Measurements from ENCODE around the gene ZBTB7C. TPM values are rescaled to one million over a fixed set of nuclear protein-coding genes. Genes with fewer than 3 reads are reported as not detected.
A peak's percentile ranks its signal among the peaks of the same experiment; 100 is the strongest.

The ZBTB7C gene
- total RNA-seq, 4 donors from 2014 or later, result 26.0 to 50.6 (median 46.2) TPM

GRCh38 chr18:48363175-48363574 lies 46.0 kb downstream of the ZBTB7C start:
- H3K27ac ChIP-seq, result no peak overlapping the region
- H3K4me3 ChIP-seq, result no peak overlapping the region
- H3K9me3 ChIP-seq, result no peaks in the 10 kb centered on the region
- TF ChIP-seq POLR2AphosphoS5 (IDR thresholded peaks at IDR 0.05) (no peak), POLR2A (IDR thresholded peaks at IDR 0.05) (no peak), CTCF (IDR thresholded peaks at IDR 0.05) (no peak), EP300 (IDR thresholded peaks at IDR 0.05) (no peak)
- peak in 1 of 2 donors; percentile 29 for DNase-seq (ENCODE audit: low spot score in 2 of 2)
- no peaks in the 10 kb centered on the region for H3K36me3 ChIP-seq
- no peaks in the 10 kb centered on the region for H3K4me1 ChIP-seq
- WGBS, result 74% methylated on average over 3 of the region's 3 CpGs
- no peaks in the 10 kb centered on the region for H3K27me3 ChIP-seq

DNA sequence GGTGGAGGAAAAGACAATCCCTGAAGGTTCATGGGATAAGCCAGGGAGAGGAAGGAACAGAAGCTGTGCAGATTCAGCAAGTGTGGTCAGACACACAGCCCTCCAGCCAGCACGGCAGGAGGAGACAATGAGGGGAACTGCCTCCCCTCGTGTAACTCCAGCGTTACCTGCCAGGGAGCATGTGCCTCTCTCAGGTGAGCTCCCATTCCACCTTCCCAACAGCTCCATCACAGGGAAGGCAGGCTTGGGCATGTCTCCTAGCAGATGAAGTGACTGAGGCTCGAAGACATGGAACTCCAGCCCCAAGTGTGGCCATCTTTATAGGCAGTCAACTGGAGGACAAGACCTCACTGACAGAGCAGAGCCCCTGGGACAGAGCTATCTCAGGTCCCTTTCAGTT lies 47.4 kb downstream of the ZBTB7C start:
- peaks cover 8% of the 10 kb centered on the region for H3K4me1 ChIP-seq
- TF ChIP-seq POLR2A (IDR thresholded peaks at IDR 0.05) (no peak), CTCF (IDR thresholded peaks at IDR 0.05) (no peak), EP300 (IDR thresholded peaks at IDR 0.05) (no peak), POLR2AphosphoS5 (IDR thresholded peaks at IDR 0.05) (no peak)
- no peak overlapping the region for H3K27ac ChIP-seq
- no peak for DNase-seq (ENCODE audit: low spot score in 2 of 2)
- no peaks in the 10 kb centered on the region for H3K36me3 ChIP-seq
- no peak overlapping the region for H3K4me3 ChIP-seq
- no peaks in the 10 kb centered on the region for H3K9me3 ChIP-seq
- H3K27me3 ChIP-seq, result no peaks in the 10 kb centered on the region
- WGBS, result 81% methylated on average over 3 of the region's 4 CpGs

DNA sequence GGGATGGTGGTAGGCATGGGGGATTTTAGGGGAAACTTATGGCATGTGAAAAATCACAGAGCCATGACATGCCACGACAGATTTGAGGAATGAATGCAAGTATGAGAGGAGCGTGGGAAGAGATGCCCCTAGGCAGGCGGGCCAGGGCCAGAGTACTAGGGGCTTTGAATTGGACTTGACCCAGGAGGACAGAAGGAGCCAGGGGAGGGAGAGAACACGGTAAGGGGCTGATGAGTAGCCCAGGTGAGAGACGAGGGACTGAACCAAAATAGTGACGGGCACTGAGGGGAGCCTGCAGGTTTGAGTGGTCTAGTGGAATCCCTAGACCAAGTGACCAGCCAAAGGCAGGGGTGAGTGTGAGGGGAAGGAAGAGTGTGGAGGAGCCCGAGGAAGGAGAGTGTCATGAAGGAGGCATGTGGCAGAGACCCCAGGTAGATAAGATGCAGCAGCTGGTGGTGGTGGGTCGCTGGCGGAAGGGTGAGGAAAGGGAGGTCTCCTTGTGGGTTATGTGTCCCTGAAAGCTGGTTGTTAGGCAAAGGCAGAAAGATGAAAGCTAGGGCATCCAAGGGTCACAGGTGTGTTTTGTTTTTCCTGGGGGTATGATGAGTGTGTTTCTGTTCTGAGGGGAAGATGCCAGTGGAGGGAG lies 48.7 kb downstream of the ZBTB7C start:
- DNase-seq (ENCODE audit: low spot score in 2 of 2), result peak in 1 of 2 donors; percentile 49
- H3K36me3 ChIP-seq, result no peaks in the 10 kb centered on the region
- no peak overlapping the region for H3K4me3 ChIP-seq
- H3K9me3 ChIP-seq, result no peaks in the 10 kb centered on the region
- 87% methylated on average over 9 of the region's 9 CpGs for WGBS
- H3K4me1 ChIP-seq, result peaks cover 11% of the 10 kb centered on the region
- H3K27me3 ChIP-seq, result no peaks in the 10 kb centered on the region
- no peak for TF ChIP-seq POLR2A (IDR thresholded peaks at IDR 0.05)
- TF ChIP-seq POLR2AphosphoS5 (IDR thresholded peaks at IDR 0.05), result no peak
- TF ChIP-seq EP300 (IDR thresholded peaks at IDR 0.05), result no peak
- no peak for TF ChIP-seq CTCF (IDR thresholded peaks at IDR 0.05)
- no peak overlapping the region for H3K27ac ChIP-seq

DNA sequence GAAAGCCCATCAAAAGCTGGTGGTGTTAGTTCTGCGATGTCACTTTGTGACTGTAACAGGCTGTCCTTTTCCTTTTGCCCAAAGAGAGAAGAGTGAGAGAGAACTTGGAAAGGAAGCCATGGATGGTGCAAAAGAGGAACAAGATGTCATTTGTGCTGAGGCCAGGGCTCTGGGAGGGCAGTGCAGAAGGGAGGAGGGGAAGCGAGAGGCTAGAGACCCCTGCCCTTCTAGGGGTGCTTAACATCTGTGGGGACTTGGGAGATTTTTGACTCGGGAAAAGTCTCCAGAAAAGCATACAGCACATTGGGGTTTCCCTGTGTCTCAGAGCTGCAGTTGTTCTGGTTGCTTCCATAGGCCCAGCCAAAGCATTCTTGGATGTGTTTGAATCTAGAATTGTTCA lies 49.6 kb downstream of the ZBTB7C start:
- Histone ChIP-seq H3K4me1 (peaks cover 17% of the 10 kb centered on the region), H3K27ac (no peak overlapping the region), H3K4me3 (no peak overlapping the region), H3K36me3 (no peaks in the 10 kb centered on the region), H3K9me3 (no peaks in the 10 kb centered on the region), H3K27me3 (no peaks in the 10 kb centered on the region)
- TF ChIP-seq POLR2A (IDR thresholded peaks at IDR 0.05) (no peak), CTCF (IDR thresholded peaks at IDR 0.05) (no peak), EP300 (IDR thresholded peaks at IDR 0.05) (no peak), POLR2AphosphoS5 (IDR thresholded peaks at IDR 0.05) (no peak)
- peak in 1 of 2 donors; percentile 23 for DNase-seq (ENCODE audit: low spot score in 2 of 2)
- WGBS, result 92% methylated on average over 3 of the region's 3 CpGs

DNA sequence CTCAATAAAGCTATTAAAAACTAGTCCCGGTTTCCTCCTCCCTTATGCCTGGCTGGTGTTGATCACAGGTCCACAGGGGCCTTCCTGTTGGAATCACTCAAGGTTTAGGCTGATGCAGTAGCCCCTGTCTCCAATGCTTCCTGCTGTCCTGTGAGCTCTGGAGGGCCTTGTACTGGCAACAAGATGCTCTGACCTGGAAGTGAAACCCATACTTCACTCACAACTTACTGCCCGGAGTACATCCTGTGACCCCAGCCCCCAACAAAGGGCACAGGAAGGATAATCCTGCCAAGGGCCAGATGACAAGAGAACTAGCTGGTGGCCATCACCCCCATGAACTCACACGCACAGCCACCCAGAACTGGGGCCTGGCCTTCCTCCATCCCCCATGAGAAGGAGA lies 50.3 kb downstream of the ZBTB7C start:
- H3K36me3 ChIP-seq, result no peaks in the 10 kb centered on the region
- no peaks in the 10 kb centered on the region for H3K9me3 ChIP-seq
- H3K4me1 ChIP-seq, result peaks cover 19% of the 10 kb centered on the region
- WGBS, result 81% methylated on average over 3 of the region's 3 CpGs
- no peak for TF ChIP-seq POLR2A (IDR thresholded peaks at IDR 0.05)
- TF ChIP-seq CTCF (IDR thresholded peaks at IDR 0.05), result no peak
- no peak for TF ChIP-seq EP300 (IDR thresholded peaks at IDR 0.05)
- no peak for TF ChIP-seq POLR2AphosphoS5 (IDR thresholded peaks at IDR 0.05)
- DNase-seq (ENCODE audit: low spot score in 2 of 2), result peak in 1 of 2 donors; percentile 24
- H3K4me3 ChIP-seq, result no peak overlapping the region
- H3K27ac ChIP-seq, result no peak overlapping the region
- H3K27me3 ChIP-seq, result no peaks in the 10 kb centered on the region
